Muscle layer of colon (tissue), 2 donors: ENCODE measurements around the gene DCAF4.

ENCODE experiments used
- H3K27ac ChIP-seq: one replicate; pipeline ENCODE4 v1.7.0; 2013; ENCODE audit warnings: low read depth, mild to moderate bottlenecking, low read length, moderate library complexity
- H3K27me3 ChIP-seq, 2 donors: one replicate each; pipeline ENCODE4 v1.7.0; 2013; ENCODE audit warnings: low read length in 2 of 2, mild to moderate bottlenecking in 2 of 2; ENCODE audit not compliant: insufficient read depth in 2 of 2, control insufficient read depth in 1 of 2
- H3K36me3 ChIP-seq: one replicate; pipeline ENCODE4 v1.7.0; 2013; ENCODE audit warnings: mild to moderate bottlenecking, low read length; ENCODE audit not compliant: insufficient read depth
- H3K4me1 ChIP-seq: one replicate; pipeline ENCODE4 v1.7.0; 2013; ENCODE audit warnings: mild to moderate bottlenecking, low read length; ENCODE audit not compliant: insufficient read depth
- H3K4me3 ChIP-seq, 2 donors: one replicate each; pipeline ENCODE4 v1.7.0; 2013; ENCODE audit warnings: low read length in 2 of 2, low read depth in 1 of 2, mild to moderate bottlenecking in 1 of 2, moderate library complexity in 1 of 2
- H3K9ac ChIP-seq: one replicate; pipeline ENCODE4 v1.7.0; 2013; ENCODE audit warnings: low read length
- H3K9me3 ChIP-seq: one replicate; pipeline ENCODE4 v1.7.0; 2013; ENCODE audit warnings: mild to moderate bottlenecking, low read length
- donor health status: abdominal sarcoma.
- donor health status: Adenocarcinoma of cecum.

The DCAF4 gene

GRCh38 chr14:72926292-72927028 is at the start of gene DCAF4:
TSS of gene DCAF4 (plus strand) at chr14:72926464. CDS start at chr14:72937979, 11,515 bp downstream.
- H3K9me3 ChIP-seq = no peaks in the 10 kb centered on the region
- no peaks in the 10 kb centered on the region for H3K36me3 ChIP-seq
- H3K9ac ChIP-seq = peak within 1 kb of the TSS; percentile 61
- peak within 1 kb of the TSS; percentile 86 to 90 for H3K4me3 ChIP-seq
- H3K4me1 ChIP-seq = no peaks in the 10 kb centered on the region
- H3K27me3 ChIP-seq = no peaks in the 10 kb centered on the region
- peak within 1 kb of the TSS; percentile 90 for H3K27ac ChIP-seq

DNA sequence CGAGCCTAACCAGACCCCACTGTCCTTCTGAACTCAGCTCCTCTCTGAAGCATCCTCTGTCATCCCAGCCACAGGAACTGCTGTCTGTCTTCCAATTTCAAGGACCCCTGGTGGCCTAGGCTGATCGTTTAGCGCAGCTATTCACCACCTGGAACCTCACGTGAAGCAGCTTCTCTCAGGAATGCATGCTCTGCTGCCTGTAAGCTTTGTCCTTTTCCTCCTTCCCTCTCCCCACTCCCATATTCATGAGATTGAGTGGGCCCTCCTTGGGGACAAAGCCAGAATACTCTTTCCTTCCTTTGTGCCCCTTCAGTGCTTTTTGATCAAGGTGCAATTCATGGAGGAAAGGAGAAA is 49.6 kb upstream of the DCAF4 start:
- Histone ChIP-seq H3K4me3 (no peak overlapping the region), H3K9me3 (no peaks in the 10 kb centered on the region), H3K4me1 (no peaks in the 10 kb centered on the region), H3K36me3 (no peaks in the 10 kb centered on the region), H3K27me3 (no peaks in the 10 kb centered on the region), H3K27ac (no peak overlapping the region), H3K9ac (no peak overlapping the region)

- Histone ChIP-seq H3K36me3 (no peaks in the 10 kb centered on the region), H3K9ac (no peak overlapping the region), H3K27me3 (no peaks in the 10 kb centered on the region), H3K4me1 (no peaks in the 10 kb centered on the region), H3K4me3 (no peak overlapping the region), H3K27ac (no peak overlapping the region), H3K9me3 (no peaks in the 10 kb centered on the region)
Observed at GRCh38 chr14:72878746-72879145, 47.5 kb upstream of the DCAF4 start.

GRCh38 chr14:72879431-72879830 is 46.8 kb upstream of the DCAF4 start:
- Histone ChIP-seq H3K4me1 (no peaks in the 10 kb centered on the region), H3K9ac (no peak overlapping the region), H3K27ac (no peak overlapping the region), H3K4me3 (no peak overlapping the region), H3K27me3 (no peaks in the 10 kb centered on the region), H3K36me3 (no peaks in the 10 kb centered on the region), H3K9me3 (no peaks in the 10 kb centered on the region)

- no peak overlapping the region for H3K27ac ChIP-seq
- no peak overlapping the region for H3K4me3 ChIP-seq
- H3K9me3 ChIP-seq = no peaks in the 10 kb centered on the region
- no peaks in the 10 kb centered on the region for H3K36me3 ChIP-seq
- H3K4me1 ChIP-seq = no peaks in the 10 kb centered on the region
- H3K27me3 ChIP-seq = no peaks in the 10 kb centered on the region
- no peak overlapping the region for H3K9ac ChIP-seq
Observed at GRCh38 chr14:72880164-72880563, 46.1 kb upstream of the DCAF4 start.

DNA sequence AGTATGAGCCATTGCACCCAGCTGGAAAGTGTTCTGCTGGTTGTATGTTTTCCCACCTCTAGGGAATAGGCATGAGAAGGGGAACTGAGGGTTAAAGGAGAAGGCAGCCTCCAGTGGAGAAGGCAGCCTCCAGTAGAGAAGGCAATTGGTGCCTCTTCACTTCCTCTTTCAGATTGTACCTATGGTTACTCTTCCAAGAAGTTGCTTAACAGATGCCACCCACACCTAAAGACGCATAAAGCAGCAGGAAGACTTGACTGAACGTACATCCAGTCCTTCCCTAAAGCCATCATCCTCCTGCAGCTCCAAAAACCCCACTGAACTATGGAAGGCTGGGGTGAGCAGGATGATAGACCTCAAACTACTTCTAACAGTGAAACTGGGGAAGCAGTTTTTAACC is 45.4 kb upstream of the DCAF4 start:
- Histone ChIP-seq H3K27me3 (no peaks in the 10 kb centered on the region), H3K9me3 (no peaks in the 10 kb centered on the region), H3K4me1 (no peaks in the 10 kb centered on the region), H3K4me3 (no peak overlapping the region), H3K9ac (no peak overlapping the region), H3K36me3 (no peaks in the 10 kb centered on the region), H3K27ac (no peak overlapping the region)

GRCh38 chr14:72881543-72881942 is 44.7 kb upstream of the DCAF4 start:
- no peaks in the 10 kb centered on the region for H3K4me1 ChIP-seq
- H3K27me3 ChIP-seq = no peaks in the 10 kb centered on the region
- no peak overlapping the region for H3K4me3 ChIP-seq
- H3K27ac ChIP-seq = no peak overlapping the region
- H3K36me3 ChIP-seq = no peaks in the 10 kb centered on the region
- no peak overlapping the region for H3K9ac ChIP-seq
- H3K9me3 ChIP-seq = no peaks in the 10 kb centered on the region

- no peaks in the 10 kb centered on the region for H3K9me3 ChIP-seq
- no peak overlapping the region for H3K9ac ChIP-seq
- no peaks in the 10 kb centered on the region for H3K36me3 ChIP-seq
- H3K4me3 ChIP-seq = no peak overlapping the region
- no peaks in the 10 kb centered on the region for H3K27me3 ChIP-seq
- H3K27ac ChIP-seq = no peak overlapping the region
- no peaks in the 10 kb centered on the region for H3K4me1 ChIP-seq
Observed at GRCh38 chr14:72882047-72882446, 44.2 kb upstream of the DCAF4 start.

DNA sequence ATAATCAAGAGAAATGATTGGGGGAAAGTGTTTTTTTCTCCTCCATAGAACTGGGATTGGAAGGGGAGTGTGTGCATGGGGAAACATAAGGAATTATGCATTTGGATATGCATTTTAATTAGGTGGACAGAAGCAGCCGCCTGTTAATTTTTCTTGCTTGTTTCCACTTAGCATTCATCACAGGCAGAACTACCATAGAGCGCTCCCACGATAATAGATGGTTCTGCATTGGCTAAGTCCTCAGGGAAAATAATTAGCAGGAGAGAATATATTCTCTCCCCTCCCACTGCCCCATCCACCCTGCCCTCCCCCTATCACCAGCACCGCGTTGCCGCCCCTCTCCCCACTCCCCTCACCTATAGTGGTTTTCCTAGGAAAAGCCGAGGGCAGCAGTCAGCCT is 43.8 kb upstream of the DCAF4 start:
- H3K27ac ChIP-seq = no peak overlapping the region
- H3K4me3 ChIP-seq = no peak overlapping the region

DNA sequence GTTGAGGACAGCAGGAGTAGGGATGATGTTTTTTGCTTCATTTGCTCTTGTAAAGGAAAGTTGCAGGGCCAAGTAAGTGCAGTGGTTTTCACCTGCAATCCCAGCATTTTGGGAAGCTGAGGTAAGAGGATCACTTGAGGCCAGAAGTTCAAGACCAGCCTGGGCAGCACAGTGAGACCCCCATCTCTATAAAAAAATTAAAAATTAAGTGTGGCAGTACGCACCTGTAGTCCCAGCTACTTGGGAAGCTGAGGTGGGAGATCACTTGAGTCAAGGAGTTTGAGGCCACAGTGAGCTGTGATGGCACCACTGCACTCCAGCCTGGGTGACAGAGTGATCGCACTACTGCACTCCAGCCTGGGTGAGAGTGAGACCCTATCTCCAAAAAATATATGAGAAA is 43.2 kb upstream of the DCAF4 start:
- H3K9me3 ChIP-seq = no peaks in the 10 kb centered on the region
- H3K4me1 ChIP-seq = no peaks in the 10 kb centered on the region
- no peak overlapping the region for H3K27ac ChIP-seq
- no peak overlapping the region for H3K9ac ChIP-seq
- H3K27me3 ChIP-seq = no peaks in the 10 kb centered on the region
- H3K36me3 ChIP-seq = no peaks in the 10 kb centered on the region
- no peak overlapping the region for H3K4me3 ChIP-seq

More for the DNA sequence above, 43.8 kb upstream of the DCAF4 start:
- no peaks in the 10 kb centered on the region for H3K9me3 ChIP-seq
- no peaks in the 10 kb centered on the region for H3K36me3 ChIP-seq
- no peak overlapping the region for H3K9ac ChIP-seq
- H3K4me1 ChIP-seq = no peaks in the 10 kb centered on the region
- no peaks in the 10 kb centered on the region for H3K27me3 ChIP-seq

DNA sequence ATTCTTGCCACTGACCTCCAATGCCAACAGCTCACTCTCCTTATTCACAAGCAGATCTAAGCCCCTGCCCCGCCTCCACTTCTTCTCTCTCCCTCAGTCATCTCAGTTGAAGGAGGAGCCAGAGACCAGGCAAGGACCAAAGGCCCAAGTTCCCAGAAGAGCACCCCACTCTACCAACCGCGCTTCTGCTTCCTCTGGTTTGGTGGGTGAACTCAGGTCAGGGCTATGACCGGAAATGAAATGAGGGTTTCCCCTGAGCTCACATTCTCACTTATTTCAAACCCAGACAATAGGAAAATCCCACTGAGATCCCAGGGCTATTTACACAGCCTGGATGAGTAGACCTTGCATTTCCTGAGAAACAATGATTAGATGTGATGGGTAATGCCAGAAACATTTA is 42.3 kb upstream of the DCAF4 start:
- H3K4me1 ChIP-seq = no peaks in the 10 kb centered on the region
- H3K27ac ChIP-seq = no peak overlapping the region
- H3K4me3 ChIP-seq = no peak overlapping the region
- H3K9ac ChIP-seq = no peak overlapping the region
- no peaks in the 10 kb centered on the region for H3K27me3 ChIP-seq
- no peaks in the 10 kb centered on the region for H3K9me3 ChIP-seq
- H3K36me3 ChIP-seq = no peaks in the 10 kb centered on the region

- H3K27ac ChIP-seq = no peak overlapping the region
- no peaks in the 10 kb centered on the region for H3K27me3 ChIP-seq
- no peak overlapping the region for H3K9ac ChIP-seq
- no peak overlapping the region for H3K4me3 ChIP-seq
- H3K9me3 ChIP-seq = no peaks in the 10 kb centered on the region
- no peaks in the 10 kb centered on the region for H3K36me3 ChIP-seq
- no peaks in the 10 kb centered on the region for H3K4me1 ChIP-seq
Observed at GRCh38 chr14:72884386-72884785, 41.9 kb upstream of the DCAF4 start.
